ENCODE data around the gene USP44. TPM values are rescaled to one million over a fixed set of nuclear protein-coding genes. Genes with fewer than 3 reads are reported as not detected.

The USP44 gene
- total and polyA plus RNA-seq, 11 donors, result 0.09 to 1.2 (median 0.33) TPM; not detected in 3

DNA sequence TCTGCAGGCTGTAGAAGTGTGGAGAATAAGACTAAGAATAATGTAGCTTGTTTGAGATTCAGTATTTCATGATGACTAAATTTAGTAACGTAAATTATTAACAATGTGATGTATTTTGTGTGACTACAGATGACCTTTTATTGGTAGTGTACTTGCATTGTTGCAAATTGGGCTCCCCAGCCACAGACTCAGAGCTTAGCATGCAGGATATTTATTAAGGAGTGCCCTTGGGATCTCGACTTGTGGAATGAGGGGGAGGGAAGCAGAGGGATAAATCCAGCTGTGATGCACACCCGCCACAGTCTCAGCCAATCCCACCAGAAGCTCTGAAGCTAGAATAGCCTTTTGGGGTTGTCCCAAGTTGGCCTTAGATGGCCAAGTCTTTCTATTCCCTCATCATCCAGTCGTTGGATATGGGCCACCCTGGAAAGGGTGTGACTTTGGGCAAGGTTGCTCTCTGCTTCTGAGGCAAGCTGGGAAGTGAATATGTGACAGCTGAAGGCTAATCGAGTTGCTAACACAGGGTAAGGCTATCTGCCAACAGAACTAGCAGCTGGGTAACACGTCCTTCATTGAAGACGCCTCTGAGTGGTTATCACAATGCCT, 42.1 kb upstream of the USP44 start:
- TF ChIP-seq POLR2A (IDR thresholded peaks at IDR 0.05), result no peak
- Histone ChIP-seq H3K9me3 (no peaks in the 10 kb centered on the region), H3K27me3 (no peaks in the 10 kb centered on the region), H3K4me3 (no peak overlapping the region), H3K27ac (peak overlapping the region in 8 of 12 donors; percentile 28 to 73 (median 58)), H3K36me3 (no peaks in the 10 kb centered on the region), H3K4me1 (peaks cover 0 to 19% (median 10%) of the 10 kb centered on the region in 12 donors)
- peak; percentile 91 to 98 (median 96) for ATAC-seq
- intact Hi-C loops (cut with DNase I), result loop anchor here in 2 of 10 donors (2.0 to 5.0 kb wide), 2 partner anchors 199 to 349 kb away; partner anchors contain the start of genes AMDHD1 (in 1 of the 2), CCDC38 (in 1 of the 2) and NTN4 (in 1 of the 2)
- peak in 4 of 5 donors; percentile 76 to 84 (median 80) for DNase-seq
- WGBS, 4 donors, result 12 to 22% (median 15%) methylated on average over 7 of the region's 7 CpGs

GRCh38 chr12:95591731-95592130, 40.5 kb upstream of the USP44 start:
- Histone ChIP-seq H3K27me3 (no peaks in the 10 kb centered on the region), H3K36me3 (no peaks in the 10 kb centered on the region), H3K9me3 (no peaks in the 10 kb centered on the region), H3K27ac (no peak overlapping the region), H3K4me1 (peaks cover 0 to 19% (median 10%) of the 10 kb centered on the region in 12 donors), H3K4me3 (no peak overlapping the region)
- DNase-seq, result no peak
- TF ChIP-seq, protein P1, sequence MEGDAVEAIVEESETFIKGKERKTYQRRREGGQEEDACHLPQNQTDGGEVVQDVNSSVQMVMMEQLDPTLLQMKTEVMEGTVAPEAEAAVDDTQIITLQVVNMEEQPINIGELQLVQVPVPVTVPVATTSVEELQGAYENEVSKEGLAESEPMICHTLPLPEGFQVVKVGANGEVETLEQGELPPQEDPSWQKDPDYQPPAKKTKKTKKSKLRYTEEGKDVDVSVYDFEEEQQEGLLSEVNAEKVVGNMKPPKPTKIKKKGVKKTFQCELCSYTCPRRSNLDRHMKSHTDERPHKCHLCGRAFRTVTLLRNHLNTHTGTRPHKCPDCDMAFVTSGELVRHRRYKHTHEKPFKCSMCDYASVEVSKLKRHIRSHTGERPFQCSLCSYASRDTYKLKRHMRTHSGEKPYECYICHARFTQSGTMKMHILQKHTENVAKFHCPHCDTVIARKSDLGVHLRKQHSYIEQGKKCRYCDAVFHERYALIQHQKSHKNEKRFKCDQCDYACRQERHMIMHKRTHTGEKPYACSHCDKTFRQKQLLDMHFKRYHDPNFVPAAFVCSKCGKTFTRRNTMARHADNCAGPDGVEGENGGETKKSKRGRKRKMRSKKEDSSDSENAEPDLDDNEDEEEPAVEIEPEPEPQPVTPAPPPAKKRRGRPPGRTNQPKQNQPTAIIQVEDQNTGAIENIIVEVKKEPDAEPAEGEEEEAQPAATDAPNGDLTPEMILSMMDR (IDR thresholded peaks at IDR 0.05), result no peak
- TF ChIP-seq POLR2A (IDR thresholded peaks at IDR 0.05), result no peak
- 62 to 69% (median 68%) methylated on average over 2 of the region's 2 CpGs for WGBS, 4 donors
- ATAC-seq, result no peak
- intact Hi-C loops (cut with DNase I), result loop anchor here in 2 of 10 donors (2.0 to 5.0 kb wide), 2 partner anchors 201 to 351 kb away; partner anchors contain the start of genes AMDHD1 (in 1 of the 2), CCDC38 (in 1 of the 2) and NTN4 (in 1 of the 2)

GRCh38 chr12:95590775-95591174, 39.5 kb upstream of the USP44 start:
- no peak for DNase-seq
- Histone ChIP-seq H3K27ac (no peak overlapping the region), H3K36me3 (no peaks in the 10 kb centered on the region), H3K4me3 (no peak overlapping the region), H3K4me1 (peaks cover 0 to 19% (median 10%) of the 10 kb centered on the region in 12 donors), H3K9me3 (no peaks in the 10 kb centered on the region), H3K27me3 (no peaks in the 10 kb centered on the region)
- intact Hi-C loops (cut with DNase I), result loop anchor here in 1 of 10 donors (5.0 kb wide), 1 partner anchor 202 kb away; the partner anchor contains the start of gene NTN4
- no peak for ATAC-seq
- 89 to 98% (median 95%) methylated on average over 2 of the region's 2 CpGs; no CpG with 5 or more reads in 1 of the 4 donors for WGBS, 4 donors
- TF ChIP-seq, protein P1 (IDR thresholded peaks at IDR 0.05), result no peak
- no peak for TF ChIP-seq POLR2A (IDR thresholded peaks at IDR 0.05)

GRCh38 chr12:95583933-95584332, 32.7 kb upstream of the USP44 start:
- DNase-seq, result no peak
- intact Hi-C loops (cut with DNase I), result loop anchor here (2.0 to 10.0 kb wide), 5 partner anchors 31 to 415 kb away; partner anchors contain the start of gene HAL (in 8 of the 10)
- Histone ChIP-seq H3K27me3 (no peaks in the 10 kb centered on the region), H3K4me1 (no peaks in the 10 kb centered on the region), H3K36me3 (no peaks in the 10 kb centered on the region), H3K27ac (no peak overlapping the region), H3K4me3 (no peak overlapping the region), H3K9me3 (no peaks in the 10 kb centered on the region)
- ATAC-seq, result no peak
- WGBS, 4 donors, result 71 to 82% (median 73%) methylated on average over 2 of the region's 2 CpGs
- TF ChIP-seq, protein P1 (IDR thresholded peaks at IDR 0.05), result no peak
- TF ChIP-seq POLR2A (IDR thresholded peaks at IDR 0.05), result no peak

Measured in heart left ventricle (tissue), 16 donors.